ENCODE data around the gene ARID1B. TPM values are rescaled to one million over a fixed set of nuclear protein-coding genes. Genes with fewer than 3 reads are reported as not detected.
A peak's percentile ranks its signal among the peaks of the same experiment; 100 is the strongest.

The ARID1B gene
- total and polyA plus RNA-seq, 12 donors, result 13.3 to 85.6 (median 50.9) TPM

GRCh38 chr6:156885562-156885961 lies 108.4 kb downstream of the ARID1B start:
- intact Hi-C loops (cut with DNase I), result no loop called here
- Histone ChIP-seq H3K4me1 (replicated peaks in 1 of 2) (peaks cover 9 to 22% of the 10 kb centered on the region in 2 donors), H3K27me3 (no peaks in the 10 kb centered on the region), H3K9me3 (replicated peaks in 1 of 3) (no peaks in the 10 kb centered on the region), H3K27ac (no peak overlapping the region), H3K4me3 (no peak overlapping the region), H3K36me3 (replicated peaks in 1 of 2) (no peaks in the 10 kb centered on the region)
- WGBS, 4 donors, result 80 to 89% (median 88%) methylated on average over 2 of the region's 2 CpGs
- TF ChIP-seq, protein P1, sequence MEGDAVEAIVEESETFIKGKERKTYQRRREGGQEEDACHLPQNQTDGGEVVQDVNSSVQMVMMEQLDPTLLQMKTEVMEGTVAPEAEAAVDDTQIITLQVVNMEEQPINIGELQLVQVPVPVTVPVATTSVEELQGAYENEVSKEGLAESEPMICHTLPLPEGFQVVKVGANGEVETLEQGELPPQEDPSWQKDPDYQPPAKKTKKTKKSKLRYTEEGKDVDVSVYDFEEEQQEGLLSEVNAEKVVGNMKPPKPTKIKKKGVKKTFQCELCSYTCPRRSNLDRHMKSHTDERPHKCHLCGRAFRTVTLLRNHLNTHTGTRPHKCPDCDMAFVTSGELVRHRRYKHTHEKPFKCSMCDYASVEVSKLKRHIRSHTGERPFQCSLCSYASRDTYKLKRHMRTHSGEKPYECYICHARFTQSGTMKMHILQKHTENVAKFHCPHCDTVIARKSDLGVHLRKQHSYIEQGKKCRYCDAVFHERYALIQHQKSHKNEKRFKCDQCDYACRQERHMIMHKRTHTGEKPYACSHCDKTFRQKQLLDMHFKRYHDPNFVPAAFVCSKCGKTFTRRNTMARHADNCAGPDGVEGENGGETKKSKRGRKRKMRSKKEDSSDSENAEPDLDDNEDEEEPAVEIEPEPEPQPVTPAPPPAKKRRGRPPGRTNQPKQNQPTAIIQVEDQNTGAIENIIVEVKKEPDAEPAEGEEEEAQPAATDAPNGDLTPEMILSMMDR (IDR thresholded peaks at IDR 0.05), result no peak
- TF ChIP-seq POLR2A (IDR thresholded peaks at IDR 0.05), result no peak
- DNase-seq, result no peak

- 16 to 26% (median 20%) methylated on average over 8 of the region's 8 CpGs for WGBS, 4 donors
Observed at GRCh38 chr6:156886409-156886808, 109.2 kb downstream of the ARID1B start.

GRCh38 chr6:156887623-156888269 lies 110.6 kb downstream of the ARID1B start:
- Histone ChIP-seq H3K4me3 (no peak overlapping the region), H3K27me3 (no peaks in the 10 kb centered on the region), H3K4me1 (replicated peaks in 1 of 2) (peaks cover 9 to 34% of the 10 kb centered on the region in 2 donors), H3K27ac (no peak overlapping the region), H3K9me3 (replicated peaks in 1 of 3) (no peaks in the 10 kb centered on the region), H3K36me3 (replicated peaks in 1 of 2) (no peaks in the 10 kb centered on the region)
- intact Hi-C loops (cut with DNase I), result no loop called here
- no peak for TF ChIP-seq POLR2A (IDR thresholded peaks at IDR 0.05)
- TF ChIP-seq, protein P1 (IDR thresholded peaks at IDR 0.05), result no peak
- no peak for DNase-seq
- 87 to 93% (median 90%) methylated on average over 6 of the region's 6 CpGs for WGBS, 4 donors

More at GRCh38 chr6:156886409-156886808, 109.2 kb downstream of the ARID1B start:
- Histone ChIP-seq H3K4me1 (replicated peaks in 1 of 2) (peaks cover 9 to 30% of the 10 kb centered on the region in 2 donors), H3K9me3 (replicated peaks in 1 of 3) (no peaks in the 10 kb centered on the region), H3K27me3 (no peaks in the 10 kb centered on the region), H3K27ac (peak overlapping the region in 3 of 5 donors; percentile 17 to 79 (median 49)), H3K36me3 (replicated peaks in 1 of 2) (no peaks in the 10 kb centered on the region), H3K4me3 (no peak overlapping the region)
- intact Hi-C loops (cut with DNase I), result no loop called here
- no peak for TF ChIP-seq POLR2A (IDR thresholded peaks at IDR 0.05)
- TF ChIP-seq, protein P1 (IDR thresholded peaks at IDR 0.05), result no peak
- peak in 6 of 7 donors; percentile 39 to 76 (median 60) for DNase-seq

GRCh38 chr6:156889469-156889868 lies 112.3 kb downstream of the ARID1B start:
- no peaks in the 10 kb centered on the region for H3K36me3 ChIP-seq (replicated peaks in 1 of 2)
- H3K4me3 ChIP-seq, result no peak overlapping the region
- TF ChIP-seq POLR2A (IDR thresholded peaks at IDR 0.05), result no peak
- TF ChIP-seq, protein P1 (IDR thresholded peaks at IDR 0.05), result no peak
- no peaks in the 10 kb centered on the region for H3K27me3 ChIP-seq
- intact Hi-C loops (cut with DNase I), result no loop called here
- H3K9me3 ChIP-seq (replicated peaks in 1 of 3), result no peaks in the 10 kb centered on the region
- DNase-seq, result no peak
- 89 to 93% (median 91%) methylated on average over 6 of the region's 6 CpGs for WGBS, 4 donors
- H3K4me1 ChIP-seq (replicated peaks in 1 of 2), result peaks cover 9 to 34% of the 10 kb centered on the region in 2 donors
- H3K27ac ChIP-seq, result no peak overlapping the region

All from adrenal gland (tissue), 12 donors.